Measurements from ENCODE around the gene CSNK2B.
"Not testable (repeated sequence)": the region's sequence is repeated elsewhere in the genome, so short reads cannot be mapped to it uniquely, and the experiment has no call there.

CSNK2B gene

GRCh38 chr6:31706599-31706998 lies 40.7 kb downstream of the CSNK2B start, which contains the start of gene LY6G6F:
TSS of gene LY6G6F (plus strand) at chr6:31706866. CDS start at chr6:31706907, 41 bp downstream.
- no peak for TF ChIP-seq EZH2 (optimal IDR thresholded peaks at IDR 0.05; ENCODE audit: low read depth, low read length)
- TF ChIP-seq EZH2phosphoT487 (IDR thresholded peaks at IDR 0.05; ENCODE audit: low read length) = no peak
- TF ChIP-seq CTCF (IDR thresholded peaks at IDR 0.05; ENCODE audit: low read length) = no peak

GRCh38 chr6:31707701-31708100 lies 41.8 kb downstream of the CSNK2B start:
- no peaks in the 10 kb centered on the region for H3K36me3 ChIP-seq (replicated peaks; ENCODE audit: insufficient read depth, low read length)
- TF ChIP-seq EZH2 (optimal IDR thresholded peaks at IDR 0.05; ENCODE audit: low read depth, low read length) = no peak
- no peak for TF ChIP-seq CTCF (IDR thresholded peaks at IDR 0.05; ENCODE audit: low read length)
- TF ChIP-seq EZH2phosphoT487 (IDR thresholded peaks at IDR 0.05; ENCODE audit: low read length) = no peak
- H3K9me2 ChIP-seq (replicated peaks; ENCODE audit: insufficient read depth, low read length) = no peaks in the 10 kb centered on the region

More at GRCh38 chr6:31706599-31706998, 40.7 kb downstream of the CSNK2B start, which contains the start of gene LY6G6F:
- Histone ChIP-seq H3K27me3 (replicated peaks; ENCODE audit: insufficient read depth, low read length) (no peaks in the 10 kb centered on the region; the same call in 1 of the 2 replicates), H3K4me3 (ENCODE audit: low read length) (no peak within 1 kb of the TSS), H2AFZ (ENCODE audit: low read length) (no peak within 1 kb of the TSS), H3K27ac (ENCODE audit: low read length) (no peak within 1 kb of the TSS), H3F3A (ENCODE audit: insufficient read depth, low read length) (peaks cover 7% of the 10 kb centered on the region; the same call in 1 of the 2 replicates), H3K36me3 (replicated peaks; ENCODE audit: insufficient read depth, low read length) (no peaks in the 10 kb centered on the region), H3K9me2 (replicated peaks; ENCODE audit: insufficient read depth, low read length) (no peaks in the 10 kb centered on the region), H4K20me1 (ENCODE audit: insufficient read depth, low read length) (no peaks in the 10 kb centered on the region), H3K79me2 (ENCODE audit: low read length) (peaks cover 13% of the 10 kb centered on the region), H3K9me3 (replicated peaks; ENCODE audit: insufficient read depth, low read length) (no peaks in the 10 kb centered on the region), H3K9ac (ENCODE audit: low read length) (no peak within 1 kb of the TSS), H3K4me2 (ENCODE audit: low read depth, low read length) (no peak within 1 kb of the TSS), H3K4me1 (ENCODE audit: low read length) (0 out of 2 replicates have a peak, but pooled peaks cover 5% of the 10 kb centered on the region)
- DNase-seq = no peak

GRCh38 chr6:31708224-31708623 lies 42.3 kb downstream of the CSNK2B start:
- Histone ChIP-seq H3K9me2 (replicated peaks; ENCODE audit: insufficient read depth, low read length) (no peaks in the 10 kb centered on the region), H3K9ac (ENCODE audit: low read length) (no peak overlapping the region), H3K36me3 (replicated peaks; ENCODE audit: insufficient read depth, low read length) (no peaks in the 10 kb centered on the region), H3K4me3 (ENCODE audit: low read length) (no peak overlapping the region), H3F3A (ENCODE audit: insufficient read depth, low read length) (no peaks in the 10 kb centered on the region), H3K27me3 (replicated peaks; ENCODE audit: insufficient read depth, low read length) (no peaks in the 10 kb centered on the region; the same call in 1 of the 2 replicates), H3K79me2 (ENCODE audit: low read length) (no peaks in the 10 kb centered on the region), H3K4me1 (ENCODE audit: low read length) (0 out of 2 replicates have a peak, but pooled peaks cover 5% of the 10 kb centered on the region), H3K4me2 (ENCODE audit: low read depth, low read length) (no peak overlapping the region), H3K9me3 (replicated peaks; ENCODE audit: insufficient read depth, low read length) (no peaks in the 10 kb centered on the region), H3K27ac (ENCODE audit: low read length) (no peak overlapping the region), H2AFZ (ENCODE audit: low read length) (no peak overlapping the region), H4K20me1 (ENCODE audit: insufficient read depth, low read length) (no peaks in the 10 kb centered on the region)
- DNase-seq = no peak
- no peak for TF ChIP-seq CTCF (IDR thresholded peaks at IDR 0.05; ENCODE audit: low read length)

More at GRCh38 chr6:31707701-31708100, 41.8 kb downstream of the CSNK2B start:
- peaks cover 4% of the 10 kb centered on the region; the same call in 1 of the 2 replicates for H3F3A ChIP-seq (ENCODE audit: insufficient read depth, low read length)
- DNase-seq = no peak
- no peak overlapping the region for H2AFZ ChIP-seq (ENCODE audit: low read length)
- no peak overlapping the region for H3K4me3 ChIP-seq (ENCODE audit: low read length)
- H3K9ac ChIP-seq (ENCODE audit: low read length) = no peak overlapping the region
- H3K4me2 ChIP-seq (ENCODE audit: low read depth, low read length) = no peak overlapping the region
- peaks cover 2% of the 10 kb centered on the region for H3K79me2 ChIP-seq (ENCODE audit: low read length)
- no peaks in the 10 kb centered on the region for H4K20me1 ChIP-seq (ENCODE audit: insufficient read depth, low read length)
- 0 out of 2 replicates have a peak, but pooled peaks cover 5% of the 10 kb centered on the region for H3K4me1 ChIP-seq (ENCODE audit: low read length)
- H3K9me3 ChIP-seq (replicated peaks; ENCODE audit: insufficient read depth, low read length) = no peaks in the 10 kb centered on the region
- no peak overlapping the region for H3K27ac ChIP-seq (ENCODE audit: low read length)
- no peaks in the 10 kb centered on the region; the same call in 1 of the 2 replicates for H3K27me3 ChIP-seq (replicated peaks; ENCODE audit: insufficient read depth, low read length)

- H3K27ac ChIP-seq (ENCODE audit: low read length); H3K4me2 ChIP-seq (ENCODE audit: low read depth, low read length); H3K9me2 ChIP-seq (replicated peaks; ENCODE audit: insufficient read depth, low read length): not testable (repeated sequence)
Observed at GRCh38 chr6:31709157-31709556, 43.3 kb downstream of the CSNK2B start.

More at GRCh38 chr6:31709157-31709556, 43.3 kb downstream of the CSNK2B start:
- H3K9ac ChIP-seq (ENCODE audit: low read length); H3K79me2 ChIP-seq (ENCODE audit: low read length); H3F3A ChIP-seq (ENCODE audit: insufficient read depth, low read length); H3K9me3 ChIP-seq (replicated peaks; ENCODE audit: insufficient read depth, low read length); H3K36me3 ChIP-seq (replicated peaks; ENCODE audit: insufficient read depth, low read length); H3K4me1 ChIP-seq (ENCODE audit: low read length); H4K20me1 ChIP-seq (ENCODE audit: insufficient read depth, low read length); H2AFZ ChIP-seq (ENCODE audit: low read length); H3K4me3 ChIP-seq (ENCODE audit: low read length); DNase-seq; H3K27me3 ChIP-seq (replicated peaks; ENCODE audit: insufficient read depth, low read length): not testable (repeated sequence)
